ENCODE results near the gene CLDN14. TPM values are rescaled to one million over a fixed set of nuclear protein-coding genes. Genes with fewer than 3 reads are reported as not detected.

CLDN14 gene
- total RNA-seq, 1 experiment from 2014 or later, result not detected

- Histone ChIP-seq H3K27ac (ENCODE audit: low read length) (no peak overlapping the region), H3K4me1 (ENCODE audit: control insufficient read depth, insufficient read depth, low read length) (no peaks in the 10 kb centered on the region), H3K4me3 (ENCODE audit: low read depth in 2 of 2, low read length in 2 of 2) (no peak overlapping the region), H3K9me3 (ENCODE audit: control insufficient read depth, insufficient read depth, low read depth, low read length) (no peaks in the 10 kb centered on the region), H3K27me3 (ENCODE audit: control insufficient read depth, insufficient read depth, low read length) (no peaks in the 10 kb centered on the region), H3K36me3 (ENCODE audit: control insufficient read depth, insufficient read depth, low read length) (no peaks in the 10 kb centered on the region; the same call in 1 of the 2 replicates)
- in situ Hi-C loops (cut with HindIII; ENCODE audit: low pct_unique_long_range_greater_than_20kb, low sequenced_read_pairs), result no loop called here
- ATAC-seq (peak; percentile 94), DNase-seq (ENCODE audit: low read depth, low spot score) (no peak)
- TF ChIP-seq, protein P1, sequence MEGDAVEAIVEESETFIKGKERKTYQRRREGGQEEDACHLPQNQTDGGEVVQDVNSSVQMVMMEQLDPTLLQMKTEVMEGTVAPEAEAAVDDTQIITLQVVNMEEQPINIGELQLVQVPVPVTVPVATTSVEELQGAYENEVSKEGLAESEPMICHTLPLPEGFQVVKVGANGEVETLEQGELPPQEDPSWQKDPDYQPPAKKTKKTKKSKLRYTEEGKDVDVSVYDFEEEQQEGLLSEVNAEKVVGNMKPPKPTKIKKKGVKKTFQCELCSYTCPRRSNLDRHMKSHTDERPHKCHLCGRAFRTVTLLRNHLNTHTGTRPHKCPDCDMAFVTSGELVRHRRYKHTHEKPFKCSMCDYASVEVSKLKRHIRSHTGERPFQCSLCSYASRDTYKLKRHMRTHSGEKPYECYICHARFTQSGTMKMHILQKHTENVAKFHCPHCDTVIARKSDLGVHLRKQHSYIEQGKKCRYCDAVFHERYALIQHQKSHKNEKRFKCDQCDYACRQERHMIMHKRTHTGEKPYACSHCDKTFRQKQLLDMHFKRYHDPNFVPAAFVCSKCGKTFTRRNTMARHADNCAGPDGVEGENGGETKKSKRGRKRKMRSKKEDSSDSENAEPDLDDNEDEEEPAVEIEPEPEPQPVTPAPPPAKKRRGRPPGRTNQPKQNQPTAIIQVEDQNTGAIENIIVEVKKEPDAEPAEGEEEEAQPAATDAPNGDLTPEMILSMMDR (IDR thresholded peaks at IDR 0.05), result peak; percentile 80
- TF ChIP-seq SIN3A (IDR thresholded peaks at IDR 0.05; ENCODE audit: borderline replicate concordance, insufficient read depth, low read depth, low read length), result no peak
- POLR2A ChIA-PET, result no interaction called here
- BruUV-seq (replicated peaks), result no TSS peak
- intact Hi-C loops (cut with micrococcal nuclease; ENCODE audit: unreplicated experiment), result loop anchor here (10.0 kb wide), 2 partner anchors 85 to 165 kb away; no protein-coding TSS in a partner anchor
- CTCF ChIA-PET, result interaction anchor here (0.6 kb wide), 1 partner anchor 15 kb away, joined by 6 read pairs; no protein-coding TSS in a partner anchor
Observed at GRCh38 chr21:36419996-36420395, 59.9 kb downstream of the CLDN14 start.

DNA sequence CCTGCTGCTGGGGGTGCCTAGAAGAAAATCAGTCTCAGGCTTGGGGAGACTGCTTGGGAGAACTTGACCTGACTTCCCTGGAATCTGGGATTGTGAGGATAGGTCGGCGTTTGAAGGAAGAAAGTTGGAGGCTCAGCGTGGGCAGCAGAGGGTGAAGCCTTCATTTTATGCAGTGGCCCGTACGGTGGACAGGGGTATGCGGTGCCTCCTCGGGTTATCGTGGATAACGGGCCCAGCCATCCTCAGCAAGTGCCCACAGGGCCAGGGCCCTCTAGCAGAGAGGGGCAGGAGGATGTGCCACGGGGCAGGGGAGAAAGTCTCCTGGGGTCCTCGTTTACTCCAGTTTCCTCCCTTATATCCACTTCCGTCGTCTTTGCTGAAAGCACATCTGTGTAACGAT is 60.7 kb downstream of the CLDN14 start:
- DNase-seq (ENCODE audit: low read depth, low spot score) (no peak), ATAC-seq (no peak)
- no peak for TF ChIP-seq SIN3A (IDR thresholded peaks at IDR 0.05; ENCODE audit: borderline replicate concordance, insufficient read depth, low read depth, low read length)
- TF ChIP-seq, protein P1 (IDR thresholded peaks at IDR 0.05), result no peak
- no peak for TF ChIP-seq POLR2AphosphoS5 (IDR thresholded peaks at IDR 0.05; ENCODE audit: low read depth, low read length)
- TF ChIP-seq, protein P2, sequence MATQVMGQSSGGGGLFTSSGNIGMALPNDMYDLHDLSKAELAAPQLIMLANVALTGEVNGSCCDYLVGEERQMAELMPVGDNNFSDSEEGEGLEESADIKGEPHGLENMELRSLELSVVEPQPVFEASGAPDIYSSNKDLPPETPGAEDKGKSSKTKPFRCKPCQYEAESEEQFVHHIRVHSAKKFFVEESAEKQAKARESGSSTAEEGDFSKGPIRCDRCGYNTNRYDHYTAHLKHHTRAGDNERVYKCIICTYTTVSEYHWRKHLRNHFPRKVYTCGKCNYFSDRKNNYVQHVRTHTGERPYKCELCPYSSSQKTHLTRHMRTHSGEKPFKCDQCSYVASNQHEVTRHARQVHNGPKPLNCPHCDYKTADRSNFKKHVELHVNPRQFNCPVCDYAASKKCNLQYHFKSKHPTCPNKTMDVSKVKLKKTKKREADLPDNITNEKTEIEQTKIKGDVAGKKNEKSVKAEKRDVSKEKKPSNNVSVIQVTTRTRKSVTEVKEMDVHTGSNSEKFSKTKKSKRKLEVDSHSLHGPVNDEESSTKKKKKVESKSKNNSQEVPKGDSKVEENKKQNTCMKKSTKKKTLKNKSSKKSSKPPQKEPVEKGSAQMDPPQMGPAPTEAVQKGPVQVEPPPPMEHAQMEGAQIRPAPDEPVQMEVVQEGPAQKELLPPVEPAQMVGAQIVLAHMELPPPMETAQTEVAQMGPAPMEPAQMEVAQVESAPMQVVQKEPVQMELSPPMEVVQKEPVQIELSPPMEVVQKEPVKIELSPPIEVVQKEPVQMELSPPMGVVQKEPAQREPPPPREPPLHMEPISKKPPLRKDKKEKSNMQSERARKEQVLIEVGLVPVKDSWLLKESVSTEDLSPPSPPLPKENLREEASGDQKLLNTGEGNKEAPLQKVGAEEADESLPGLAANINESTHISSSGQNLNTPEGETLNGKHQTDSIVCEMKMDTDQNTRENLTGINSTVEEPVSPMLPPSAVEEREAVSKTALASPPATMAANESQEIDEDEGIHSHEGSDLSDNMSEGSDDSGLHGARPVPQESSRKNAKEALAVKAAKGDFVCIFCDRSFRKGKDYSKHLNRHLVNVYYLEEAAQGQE (IDR thresholded peaks at IDR 0.05; ENCODE audit: insufficient read depth in 1 of 2, low read depth in 2 of 2, low read length in 1 of 2), result no peak
- no peak for TF ChIP-seq TCF7L2 (IDR thresholded peaks at IDR 0.05; ENCODE audit: low read depth, low read length)
- CTCF ChIA-PET, result no interaction called here
- BruUV-seq (replicated peaks), result no TSS peak
- no peaks in the 10 kb centered on the region for H3K9me3 ChIP-seq (ENCODE audit: control insufficient read depth, insufficient read depth, low read depth, low read length)
- in situ Hi-C loops (cut with HindIII; ENCODE audit: low pct_unique_long_range_greater_than_20kb, low sequenced_read_pairs), result no loop called here
- intact Hi-C loops (cut with micrococcal nuclease; ENCODE audit: unreplicated experiment), result no loop called here
- POLR2A ChIA-PET, result no interaction called here
- H3K4me3 ChIP-seq (ENCODE audit: low read depth in 2 of 2, low read length in 2 of 2), result no peak overlapping the region
- no peaks in the 10 kb centered on the region for H3K4me1 ChIP-seq (ENCODE audit: control insufficient read depth, insufficient read depth, low read length)
- H3K27me3 ChIP-seq (ENCODE audit: control insufficient read depth, insufficient read depth, low read length), result no peaks in the 10 kb centered on the region
- H3K36me3 ChIP-seq (ENCODE audit: control insufficient read depth, insufficient read depth, low read length), result no peaks in the 10 kb centered on the region; the same call in 1 of the 2 replicates
- H3K27ac ChIP-seq (ENCODE audit: low read length), result no peak overlapping the region
